ENCODE results near the gene KCNIP1. TPM values are rescaled to one million over a fixed set of nuclear protein-coding genes. Genes with fewer than 3 reads are reported as not detected.

KCNIP1 gene
- total and polyA plus RNA-seq, 8 donors, result 0.20 to 0.73 (median 0.31) TPM; not detected in 3

GRCh38 chr5:170631466-170632195, 127.8 kb downstream of the KCNIP1 start:
- no peak overlapping the region for H3K4me3 ChIP-seq
- WGBS, 5 donors, result 34 to 58% (median 47%) methylated on average over 11 to 16 of the region's 16 CpGs
- H3K27ac ChIP-seq, result peak overlapping the region in 3 of 5 donors; percentile 15 to 80 (median 16)
- peaks cover 19 to 41% (median 29%) of the 10 kb centered on the region in 4 donors for H3K4me1 ChIP-seq
- H3K9me3 ChIP-seq, result no peaks in the 10 kb centered on the region
- peak in 1 of 2 donors; percentile 67 for DNase-seq
- intact Hi-C loops (cut with DNase I; ENCODE audit: low total_unique reads), result loop anchor here (5.0 kb wide), 1 partner anchor 194 kb away; no protein-coding TSS in a partner anchor
- no peaks in the 10 kb centered on the region for H3K27me3 ChIP-seq
- no peaks in the 10 kb centered on the region for H3K36me3 ChIP-seq
- no peak for TF ChIP-seq POLR2A (IDR thresholded peaks at IDR 0.05)
- TF ChIP-seq CTCF (IDR thresholded peaks at IDR 0.05), result peak in 1 of 7 experiments; percentile 11
- no peak for TF ChIP-seq EP300 (IDR thresholded peaks at IDR 0.05)
- no peak for TF ChIP-seq POLR2AphosphoS5 (IDR thresholded peaks at IDR 0.05)

GRCh38 chr5:170632266-170632984, 128.6 kb downstream of the KCNIP1 start:
- Histone ChIP-seq H3K4me1 (peaks cover 19 to 41% (median 29%) of the 10 kb centered on the region in 4 donors), H3K4me3 (peak overlapping the region in 3 of 4 donors; percentile 12 to 35 (median 26)), H3K9me3 (no peaks in the 10 kb centered on the region), H3K36me3 (no peaks in the 10 kb centered on the region), H3K27ac (peak overlapping the region in 4 of 5 donors; percentile 24 to 85 (median 81)), H3K27me3 (peaks cover 0 to under 1% (median 0%) of the 10 kb centered on the region in 3 donors)
- DNase-seq, result no peak
- 34 to 53% (median 38%) methylated on average over 18 to 19 of the region's 19 CpGs for WGBS, 5 donors
- no peak for TF ChIP-seq POLR2A (IDR thresholded peaks at IDR 0.05)
- no peak for TF ChIP-seq CTCF (IDR thresholded peaks at IDR 0.05)
- no peak for TF ChIP-seq EP300 (IDR thresholded peaks at IDR 0.05)
- TF ChIP-seq POLR2AphosphoS5 (IDR thresholded peaks at IDR 0.05), result no peak
- intact Hi-C loops (cut with DNase I; ENCODE audit: low total_unique reads), result loop anchor here (5.0 kb wide), 1 partner anchor 195 kb away; no protein-coding TSS in a partner anchor

GRCh38 chr5:170632985-170633234, 129.1 kb downstream of the KCNIP1 start:
- peak overlapping the region; percentile 19 to 85 (median 80) for H3K27ac ChIP-seq
- peak; percentile 45 to 92 for DNase-seq
- H3K4me1 ChIP-seq, result peaks cover 19 to 41% (median 29%) of the 10 kb centered on the region in 4 donors
- H3K36me3 ChIP-seq, result no peaks in the 10 kb centered on the region
- intact Hi-C loops (cut with DNase I; ENCODE audit: low total_unique reads), result loop anchor here (5.0 kb wide), 1 partner anchor 196 kb away; no protein-coding TSS in a partner anchor
- peaks cover 0 to 6% (median 0%) of the 10 kb centered on the region in 3 donors for H3K27me3 ChIP-seq
- WGBS, 5 donors, result 1 to 3% (median 2%) methylated on average over 12 of the region's 12 CpGs
- TF ChIP-seq POLR2A (IDR thresholded peaks at IDR 0.05) (no peak), CTCF (IDR thresholded peaks at IDR 0.05) (peak in 5 of 7 experiments; percentile 86 to 95 (median 95)), EP300 (IDR thresholded peaks at IDR 0.05) (no peak)
- no peaks in the 10 kb centered on the region for H3K9me3 ChIP-seq
- H3K4me3 ChIP-seq, result peak overlapping the region; percentile 12 to 35 (median 28)

Measured in stomach (tissue), 9 donors.